NCI-H146 treated with DMSO at 0.1 percent for 48 hours (cell line): ENCODE data around the gene SPACA4.

Experiments used
- DNase-seq: peaks from one replicate; lab custom pipeline; 2025; ENCODE audit not compliant: unreplicated experiment; lab: John Stamatoyannopoulos, UW

Gene SPACA4

DNA sequence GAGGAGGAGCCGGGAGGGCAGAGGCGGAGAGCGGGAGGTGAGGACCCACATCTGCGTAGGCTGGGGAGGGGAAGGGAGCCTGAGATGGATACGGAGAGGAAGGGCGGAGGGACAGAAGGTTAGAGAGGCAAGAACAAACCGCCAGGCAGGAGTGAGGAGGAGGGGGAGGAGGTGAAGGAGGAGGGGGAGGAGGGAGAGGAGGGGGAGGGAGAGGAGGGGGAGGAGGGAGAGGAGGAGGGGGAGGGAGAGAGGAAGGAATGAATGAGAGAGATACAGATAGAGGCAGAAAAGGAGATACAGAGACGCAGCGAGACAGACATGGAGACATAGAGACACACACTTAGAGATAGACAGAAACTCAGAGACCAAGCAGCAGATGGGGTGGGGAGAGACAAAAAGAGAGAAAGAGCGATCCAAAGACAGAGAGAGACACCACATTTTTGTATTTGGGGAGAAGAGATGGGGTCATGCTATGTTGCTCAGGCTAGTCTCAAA lies 40.2 kb downstream of the SPACA4 start:
- DNase-seq = no peak

- no peak for DNase-seq
Observed at GRCh38 chr19:48648134-48648533, 41.6 kb downstream of the SPACA4 start.

DNA sequence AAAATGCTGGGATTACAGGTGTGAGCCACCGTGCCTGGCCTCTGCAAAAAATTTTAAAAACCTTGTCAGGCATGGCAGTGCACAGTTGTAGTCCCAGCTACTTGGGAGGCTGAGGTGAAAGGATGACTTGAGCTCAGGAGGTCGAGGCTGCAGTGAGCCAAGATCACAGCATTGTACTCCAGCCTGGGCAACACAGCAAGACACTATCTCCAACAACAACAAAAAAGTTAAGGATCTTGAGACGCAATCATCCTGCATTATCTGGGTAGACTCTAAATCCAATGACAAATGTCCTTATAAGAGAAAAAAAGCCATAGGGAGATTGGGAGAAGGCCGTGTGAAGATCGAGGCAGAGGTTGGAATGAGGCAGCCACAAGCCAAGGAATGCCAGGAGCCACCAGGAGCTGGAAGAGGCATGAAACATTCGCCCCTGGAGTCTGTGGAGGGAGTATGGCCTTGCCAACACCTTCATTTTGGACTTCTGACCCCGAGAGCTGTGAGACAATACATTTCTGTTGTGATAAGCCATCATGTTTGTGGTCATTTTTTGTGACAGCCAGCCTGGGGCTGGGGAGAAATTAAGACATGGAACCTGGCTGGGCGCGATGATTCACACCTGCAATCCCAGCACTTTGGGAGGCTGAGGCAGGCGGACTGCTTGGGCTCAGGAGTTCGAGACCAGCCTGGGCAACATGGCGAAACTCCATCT lies 44.6 kb downstream of the SPACA4 start:
- no peak for DNase-seq

GRCh38 chr19:48651683-48652048 lies 45.1 kb downstream of the SPACA4 start:
- no peak for DNase-seq

DNA sequence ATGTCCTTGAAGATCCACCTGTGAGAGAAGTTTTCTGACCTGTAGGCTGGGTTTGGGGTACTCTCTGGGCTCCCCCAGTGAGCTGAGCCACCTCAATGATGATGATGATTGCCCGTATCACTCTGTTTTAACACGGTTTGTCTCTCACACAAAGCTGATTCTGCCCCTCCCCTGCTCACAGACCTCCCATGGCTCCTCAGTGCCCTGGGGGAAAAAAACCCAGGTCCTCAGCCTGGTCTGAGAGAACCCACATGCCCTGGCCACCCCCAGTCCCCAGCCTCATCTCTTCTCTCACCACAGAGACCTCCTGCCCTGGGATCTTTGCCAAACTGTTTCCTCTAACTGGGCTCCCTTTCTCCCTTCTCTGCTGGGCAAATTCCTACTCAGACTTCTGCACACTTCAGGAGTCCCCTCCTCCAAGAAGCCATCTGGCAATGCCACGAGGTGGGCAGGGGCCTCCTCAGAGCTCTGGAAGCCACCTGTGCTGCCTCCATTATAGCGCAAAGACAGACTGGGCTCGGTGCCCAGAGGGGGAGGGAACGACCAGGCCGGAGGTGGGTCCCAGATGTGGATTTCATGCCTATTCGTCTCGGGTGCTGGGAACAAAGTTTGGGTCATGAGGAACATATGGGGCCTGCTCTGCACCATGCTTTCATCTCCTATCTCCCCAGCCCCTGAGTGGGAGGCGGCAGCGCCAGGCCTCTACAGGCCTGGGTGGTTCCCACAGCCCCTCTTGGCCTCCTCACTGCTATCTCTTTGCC lies 47.9 kb downstream of the SPACA4 start:
- no peak for DNase-seq

DNA sequence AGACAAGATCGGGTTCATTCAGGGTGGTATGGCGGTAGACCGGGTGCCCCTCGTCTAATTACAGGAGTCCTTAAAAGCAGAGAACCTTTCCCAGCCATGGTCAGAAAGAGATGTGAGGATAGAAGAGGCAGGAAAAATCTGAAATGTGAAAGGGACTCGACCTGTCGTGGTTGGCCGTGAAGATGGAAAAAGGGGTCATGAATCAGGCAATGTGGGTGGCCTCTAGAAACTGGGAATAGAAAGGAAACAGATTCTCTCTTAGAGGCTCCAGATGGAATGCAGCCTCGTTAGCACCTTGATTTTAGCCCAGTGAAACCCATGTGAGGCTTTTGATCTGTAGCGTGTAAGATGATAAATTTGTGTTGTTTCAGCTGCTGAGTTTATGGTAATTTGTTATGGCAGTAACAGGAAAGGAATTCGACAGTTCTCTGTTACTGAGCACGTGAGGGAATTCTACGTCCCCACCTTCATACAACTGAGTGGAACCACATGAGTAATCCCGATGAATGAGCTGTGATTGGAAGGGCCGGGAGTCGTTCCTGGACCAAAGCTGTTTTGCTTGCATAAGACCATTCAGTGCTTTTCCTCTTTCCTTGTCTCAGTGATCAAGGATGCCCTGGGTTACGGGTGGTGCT lies 50.4 kb downstream of the SPACA4 start:
- no peak for DNase-seq
